Stimulated activated CD4-positive, alpha-beta T cell treated with anti-CD3 and anti-CD28 coated beads, Interleukin-4, amount 100 ng/mL, for 1 hour (primary cell): ENCODE results near the gene FBN2.

ENCODE experiments used
- DNase-seq: peaks from one replicate; pipeline ENCODE4 v3.0.0-alpha.2; 2020

The FBN2 gene

DNA sequence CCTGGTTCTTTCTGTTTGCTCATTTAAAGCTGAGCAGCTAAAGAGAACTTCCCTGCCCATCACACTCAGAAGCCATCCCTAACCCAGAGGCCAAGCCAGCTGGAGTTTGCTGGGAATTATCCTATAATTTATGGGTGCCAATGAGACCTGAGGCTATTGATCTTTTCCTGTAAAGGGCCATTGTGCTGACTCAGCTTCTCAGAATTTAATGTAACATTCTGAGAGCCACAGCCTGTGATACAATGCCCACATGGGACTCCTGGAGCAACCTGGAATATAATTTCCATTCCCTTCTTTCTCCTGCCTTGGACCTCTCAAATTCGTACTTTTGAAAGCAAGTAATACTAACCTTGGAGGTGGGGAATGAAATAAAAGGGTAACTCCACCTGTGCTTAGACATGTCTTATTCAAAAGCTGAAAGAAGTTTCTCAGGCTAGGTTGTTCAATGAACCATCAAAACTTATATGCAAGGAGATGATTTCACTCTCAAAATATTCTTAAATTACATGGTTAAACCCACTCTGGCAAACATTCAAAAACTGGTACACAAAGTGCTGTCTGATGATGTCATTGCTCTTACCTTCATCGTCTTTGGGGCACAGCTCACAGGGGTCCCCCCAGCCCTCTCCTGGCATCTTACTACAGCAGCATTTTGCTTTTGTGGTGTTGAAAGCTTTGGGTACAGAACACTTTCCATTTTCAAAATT lies 247.7 kb downstream of the FBN2 start:
- no peak for DNase-seq

GRCh38 chr5:128287740-128288139 lies 250.3 kb downstream of the FBN2 start:
- DNase-seq, result no peak

DNA sequence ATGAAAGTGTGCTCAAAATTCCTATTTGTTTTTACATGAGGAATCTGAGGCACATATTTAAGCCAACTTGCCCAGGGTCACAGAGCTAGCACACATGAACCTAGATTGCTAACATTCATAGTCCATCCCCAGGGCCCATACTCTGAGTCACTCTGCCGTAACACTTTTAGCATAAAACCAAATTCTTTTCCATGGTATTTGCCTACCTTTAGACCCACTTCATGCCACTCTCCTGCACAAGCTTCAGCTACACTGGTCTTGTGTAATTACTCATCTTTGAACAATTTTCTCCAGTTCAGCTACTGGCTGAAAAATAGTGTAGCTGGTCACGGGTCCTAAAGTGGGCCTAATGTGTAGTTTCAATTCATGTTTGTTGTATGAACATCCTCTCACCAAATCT lies 253.8 kb downstream of the FBN2 start:
- DNase-seq, result no peak

- DNase-seq, result no peak
These were observed 258.7 kb downstream of the FBN2 start for GRCh38 chr5:128279345-128279744.

GRCh38 chr5:128276537-128277216 lies 261.4 kb downstream of the FBN2 start:
- no peak for DNase-seq

DNA sequence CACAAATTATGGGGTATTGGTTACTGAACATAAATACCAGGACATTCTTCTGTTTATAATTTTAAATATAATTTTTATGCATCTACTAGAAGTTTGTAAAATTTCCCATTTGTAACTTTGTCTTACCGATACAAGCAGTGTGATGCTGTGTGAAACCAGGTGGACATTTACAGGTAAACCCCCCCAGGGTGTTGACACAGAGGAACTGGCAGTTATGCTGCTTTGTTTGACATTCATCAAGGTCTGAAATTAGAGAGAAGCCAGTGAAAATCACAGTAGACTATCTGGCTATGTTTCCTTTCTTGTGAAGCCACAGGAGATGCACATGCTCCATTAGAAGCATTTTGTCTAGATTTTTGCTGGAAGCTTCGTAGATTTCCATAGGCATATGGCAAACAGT lies 263.6 kb downstream of the FBN2 start:
- no peak for DNase-seq

- no peak for DNase-seq
These were observed 264.3 kb downstream of the FBN2 start for GRCh38 chr5:128273736-128274135.

GRCh38 chr5:128271859-128272464 lies 266.1 kb downstream of the FBN2 start:
- no peak for DNase-seq

GRCh38 chr5:128271071-128271470 lies 267.0 kb downstream of the FBN2 start:
- no peak for DNase-seq

DNA sequence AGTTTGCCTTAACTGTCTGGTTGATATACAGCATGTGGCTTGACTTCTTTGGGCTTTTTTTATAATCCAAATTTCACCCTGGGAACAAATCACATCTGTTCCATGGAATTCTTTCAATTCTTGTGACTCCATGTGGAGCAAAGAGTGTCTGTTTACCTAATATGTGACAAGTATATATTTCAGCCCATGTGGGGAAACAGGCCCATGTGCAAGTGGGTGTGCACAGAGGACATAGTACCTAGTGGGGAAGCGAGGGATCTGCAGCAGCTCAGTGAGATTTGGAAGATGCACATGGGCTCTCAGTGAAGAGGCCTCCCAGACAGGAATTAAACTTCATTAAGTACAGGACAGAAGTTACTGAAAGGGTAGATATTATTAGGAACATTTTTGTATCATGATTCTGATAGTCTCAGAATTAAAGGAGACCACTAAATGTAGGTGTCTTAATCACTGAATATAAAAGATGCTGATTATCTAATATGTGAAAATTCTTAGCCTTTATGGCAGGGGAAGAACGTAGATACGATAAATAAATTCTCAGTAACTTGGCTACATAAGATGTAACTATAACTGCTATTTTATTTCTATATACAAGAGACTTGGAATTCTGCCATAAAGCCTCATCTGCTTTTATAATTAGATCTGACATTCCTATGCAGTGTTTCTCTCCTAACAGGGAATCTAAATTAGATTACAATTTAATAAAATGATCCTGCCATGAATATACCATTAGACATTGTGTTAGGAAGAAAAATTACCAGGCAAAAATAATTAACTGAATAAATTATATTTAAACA lies 273.3 kb downstream of the FBN2 start:
- DNase-seq, result no peak

DNA sequence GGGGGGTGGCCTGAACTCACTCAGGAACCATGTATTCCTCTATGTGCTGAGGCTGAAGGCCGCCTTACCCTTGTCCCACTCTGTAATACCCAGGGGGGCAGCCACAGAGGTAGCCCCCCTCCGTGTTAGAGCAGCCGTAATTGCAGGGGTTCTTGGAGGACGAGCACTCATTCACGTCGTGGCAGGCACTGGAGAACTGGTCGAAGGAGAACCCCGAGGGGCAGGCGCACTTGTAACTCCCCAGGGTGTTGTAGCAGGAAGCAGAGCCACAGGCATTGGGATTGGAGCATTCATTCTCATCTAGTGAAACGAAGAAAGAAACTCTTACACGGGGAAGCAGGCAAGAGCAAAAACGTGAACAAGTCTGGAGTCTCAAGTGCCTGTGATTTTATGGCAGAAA lies 274.7 kb downstream of the FBN2 start:
- DNase-seq, result no peak

DNA sequence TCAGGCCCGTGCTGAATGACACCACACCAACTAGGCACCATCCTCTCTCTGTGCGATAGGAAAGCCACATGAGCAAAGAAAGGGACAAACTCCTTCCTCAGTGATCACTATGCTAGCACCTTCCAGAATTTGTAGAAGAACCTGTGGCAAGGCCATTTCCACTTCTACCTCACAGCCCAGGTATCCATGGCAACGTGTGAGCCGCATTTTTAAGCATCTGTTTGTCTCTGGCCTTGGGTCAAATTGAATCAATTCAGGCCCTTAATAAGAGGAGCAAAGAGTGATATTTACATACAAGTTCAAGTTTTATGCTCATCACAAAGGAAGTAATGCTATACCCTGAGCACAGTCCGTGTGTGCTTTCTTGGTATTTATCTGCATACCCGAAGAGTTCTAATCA lies 275.1 kb downstream of the FBN2 start:
- no peak for DNase-seq

DNA sequence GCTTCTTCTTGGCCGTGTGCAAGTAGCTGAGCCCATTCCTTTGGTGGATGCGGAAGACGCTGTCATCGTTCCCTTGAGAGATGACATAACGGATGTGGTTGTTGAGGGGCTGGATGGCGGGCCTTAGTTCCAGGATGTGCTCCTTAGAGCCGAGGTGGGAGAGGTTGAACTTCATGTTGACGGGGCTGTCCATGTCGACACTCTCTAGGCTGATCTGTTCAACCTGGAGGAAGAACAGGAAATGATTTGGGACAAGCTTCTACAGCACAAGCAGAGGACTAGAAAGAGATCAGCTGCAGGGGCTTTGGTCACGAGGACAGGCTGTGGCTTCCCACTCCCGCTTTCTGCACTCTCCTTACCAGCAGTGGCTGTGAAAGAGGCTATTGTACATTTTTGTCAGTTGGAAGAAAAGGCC lies 278.4 kb downstream of the FBN2 start:
- DNase-seq, result no peak

DNA sequence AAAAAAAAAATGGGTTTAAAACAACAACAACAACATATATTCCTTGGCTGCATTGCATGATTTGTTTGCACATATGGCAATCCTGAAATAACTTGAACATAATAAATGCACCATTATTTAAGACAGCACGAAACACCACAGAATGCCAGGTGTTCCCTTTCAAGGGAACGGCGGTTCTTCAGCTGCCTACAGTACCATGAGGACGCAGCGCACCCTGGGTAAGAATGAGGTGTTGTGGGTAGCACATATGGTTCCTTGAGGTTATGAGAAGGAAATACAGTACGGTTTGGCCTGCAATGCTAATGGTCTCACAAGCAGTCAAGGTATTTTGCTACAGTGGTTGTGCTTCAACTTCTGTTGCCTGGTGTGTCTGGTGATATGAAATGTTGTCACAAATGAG lies 279.7 kb downstream of the FBN2 start:
- DNase-seq, result no peak

DNA sequence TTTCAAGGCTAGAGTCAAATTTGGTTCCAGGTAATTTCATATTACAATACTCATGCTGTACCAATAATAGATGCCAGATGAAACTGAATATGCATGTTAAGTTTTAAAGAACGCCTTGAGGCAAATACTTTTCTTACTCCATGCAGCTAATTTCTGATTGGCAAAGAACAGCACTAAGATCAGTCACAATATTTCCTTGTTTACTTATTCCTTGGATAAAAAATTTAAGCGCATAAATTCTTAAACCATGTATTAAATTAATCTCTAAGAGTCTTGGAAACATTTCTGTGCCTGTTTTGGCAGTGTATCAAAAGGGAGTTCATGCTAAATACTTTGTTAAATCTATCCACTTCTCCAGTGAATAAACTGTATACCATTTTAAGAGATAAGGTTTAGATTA lies 281.0 kb downstream of the FBN2 start:
- DNase-seq, result no peak

GRCh38 chr5:128254789-128255188 lies 283.3 kb downstream of the FBN2 start:
- DNase-seq, result no peak

DNA sequence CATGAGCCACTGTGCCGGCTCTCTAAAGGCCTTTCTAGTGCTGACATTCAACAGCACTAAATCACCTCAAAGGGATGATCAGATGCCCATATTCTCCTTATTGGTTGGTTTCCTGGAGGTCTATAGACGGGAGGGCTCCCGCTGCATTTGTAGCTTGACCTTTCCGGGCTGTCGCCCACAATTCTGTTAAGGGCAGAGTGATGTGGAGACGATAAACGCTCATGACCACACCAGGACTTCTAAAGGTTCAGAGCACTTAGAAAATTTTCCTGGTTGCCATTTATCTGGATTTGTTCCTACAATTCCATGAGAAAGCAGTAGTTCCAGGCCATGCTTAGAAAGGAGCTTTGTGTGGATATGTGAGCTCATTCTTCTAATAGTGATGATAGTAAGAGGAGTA lies 284.2 kb downstream of the FBN2 start:
- no peak for DNase-seq

DNA sequence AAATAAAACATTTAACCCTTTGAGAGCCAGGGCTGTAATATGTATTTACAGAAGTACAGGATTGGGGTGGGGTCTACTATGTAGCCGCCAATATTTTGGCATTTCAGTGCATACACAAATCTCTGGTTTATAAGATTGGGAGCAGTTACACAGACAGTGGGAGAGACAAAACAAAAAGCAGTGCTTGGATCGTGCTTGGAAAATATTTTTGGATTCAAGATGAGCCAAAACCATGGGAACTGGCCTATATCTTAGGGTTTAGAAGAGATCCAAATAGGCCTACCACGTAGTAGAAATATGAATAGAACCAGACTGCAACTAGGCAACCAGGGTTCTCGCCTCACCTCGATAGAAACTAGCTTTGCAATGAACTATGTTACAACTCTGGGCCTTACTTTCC lies 284.9 kb downstream of the FBN2 start:
- DNase-seq, result no peak

DNA sequence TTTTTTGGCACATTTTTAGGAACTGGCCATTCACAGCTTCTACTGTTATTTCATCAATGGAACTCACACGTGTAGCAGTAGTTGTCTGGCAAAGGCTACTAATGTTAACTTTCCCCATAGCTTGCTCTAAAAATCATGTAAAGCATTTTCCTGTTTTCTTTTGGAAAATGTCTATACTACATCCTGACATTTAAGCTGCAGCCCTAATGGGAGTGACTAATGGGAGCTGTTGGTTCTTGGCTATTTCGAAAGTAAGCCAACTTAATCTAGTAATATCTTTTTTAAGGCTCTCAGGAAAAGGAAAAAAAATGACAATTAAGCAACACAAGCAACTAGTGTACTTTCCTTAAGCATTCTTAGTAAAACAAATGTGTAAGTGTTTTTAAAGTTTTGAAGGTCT lies 285.3 kb downstream of the FBN2 start:
- DNase-seq, result no peak

- no peak for DNase-seq
These were observed 285.8 kb downstream of the FBN2 start for GRCh38 chr5:128252196-128252595.

DNA sequence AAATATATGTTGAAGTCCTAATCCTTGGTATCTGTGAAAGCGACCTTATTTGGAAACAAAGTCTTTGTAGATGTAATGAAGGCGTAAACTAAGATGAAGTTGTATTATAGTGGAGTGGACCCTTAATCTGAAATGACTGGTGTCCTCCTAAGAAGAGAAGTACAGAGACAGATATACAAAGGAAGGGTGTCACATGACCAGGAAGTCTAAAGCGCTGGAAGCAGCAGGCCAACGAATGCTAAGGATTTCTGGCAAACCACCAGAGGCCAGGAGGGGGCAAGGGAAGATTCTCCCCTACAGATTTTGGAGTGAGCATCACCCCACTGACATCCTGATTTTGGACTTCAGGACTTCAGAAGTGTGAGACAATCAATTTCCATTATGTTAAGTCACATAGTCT lies 292.1 kb downstream of the FBN2 start:
- DNase-seq, result no peak

- DNase-seq, result no peak
These were observed 294.0 kb downstream of the FBN2 start for GRCh38 chr5:128243958-128244582.

DNA sequence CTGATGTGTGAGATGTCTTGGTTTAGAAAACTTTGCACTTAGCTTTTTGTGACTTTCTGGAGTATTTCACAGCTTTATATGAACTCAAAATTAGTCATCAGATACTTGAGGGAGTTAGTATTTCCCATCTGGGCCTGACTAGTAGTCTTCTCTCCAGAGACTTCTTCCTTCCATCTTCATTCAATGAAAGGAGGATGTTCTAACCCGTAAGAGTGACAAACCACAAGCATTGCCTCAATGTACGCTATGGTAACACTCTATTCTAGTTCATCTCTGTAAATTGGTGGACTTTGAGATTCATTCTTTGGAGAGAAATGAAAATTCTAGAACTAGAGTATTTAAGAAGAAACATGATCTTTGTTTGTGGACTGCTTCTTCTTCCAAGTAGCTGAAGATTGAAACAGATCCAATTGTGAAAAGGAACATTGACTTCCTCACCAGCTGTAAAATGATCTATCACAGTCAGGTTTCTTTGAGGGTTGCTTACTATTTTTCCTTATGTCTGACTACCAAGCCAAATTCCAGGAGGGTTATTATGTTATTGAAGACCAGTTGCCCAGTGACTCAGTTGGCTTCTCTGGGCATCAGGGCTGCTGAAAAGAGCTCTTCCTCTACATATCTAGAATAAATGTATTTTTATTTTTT lies 296.9 kb downstream of the FBN2 start:
- no peak for DNase-seq
